SU-DHL-6 (cell line): Measurements from ENCODE around the gene BMP7.

Source experiments
- EZH2phosphoT487 ChIP-seq: fragments of 200-600 bp; sonication (generic), shearing (Covaris generic); conservative IDR thresholded peaks from 2 replicates; pipeline ENCODE4 v1.6.1; 2018; ENCODE audit warnings: mild to moderate bottlenecking, antibody characterized with exemption, low read length, moderate library complexity, mixed read lengths
- TF ChIP-seq, protein P1 (sequence below): fragments of 200-600 bp; sonication (generic); IDR thresholded peaks from one replicate; pipeline ENCODE4 v1.5.1; 2017; ENCODE audit warnings: antibody characterized with exemption, mild to moderate bottlenecking, low read length, moderate library complexity; ENCODE audit not compliant: insufficient read depth, poor library complexity, severe bottlenecking

GRCh38 chr20:57150559-57150958 is 115.9 kb downstream of the BMP7 start:
- TF ChIP-seq, protein P1, sequence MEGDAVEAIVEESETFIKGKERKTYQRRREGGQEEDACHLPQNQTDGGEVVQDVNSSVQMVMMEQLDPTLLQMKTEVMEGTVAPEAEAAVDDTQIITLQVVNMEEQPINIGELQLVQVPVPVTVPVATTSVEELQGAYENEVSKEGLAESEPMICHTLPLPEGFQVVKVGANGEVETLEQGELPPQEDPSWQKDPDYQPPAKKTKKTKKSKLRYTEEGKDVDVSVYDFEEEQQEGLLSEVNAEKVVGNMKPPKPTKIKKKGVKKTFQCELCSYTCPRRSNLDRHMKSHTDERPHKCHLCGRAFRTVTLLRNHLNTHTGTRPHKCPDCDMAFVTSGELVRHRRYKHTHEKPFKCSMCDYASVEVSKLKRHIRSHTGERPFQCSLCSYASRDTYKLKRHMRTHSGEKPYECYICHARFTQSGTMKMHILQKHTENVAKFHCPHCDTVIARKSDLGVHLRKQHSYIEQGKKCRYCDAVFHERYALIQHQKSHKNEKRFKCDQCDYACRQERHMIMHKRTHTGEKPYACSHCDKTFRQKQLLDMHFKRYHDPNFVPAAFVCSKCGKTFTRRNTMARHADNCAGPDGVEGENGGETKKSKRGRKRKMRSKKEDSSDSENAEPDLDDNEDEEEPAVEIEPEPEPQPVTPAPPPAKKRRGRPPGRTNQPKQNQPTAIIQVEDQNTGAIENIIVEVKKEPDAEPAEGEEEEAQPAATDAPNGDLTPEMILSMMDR = no peak
- TF ChIP-seq EZH2phosphoT487 = no peak
